Left lung (tissue), 10 donors: ENCODE data around the gene ITGB4. TPM values are rescaled to one million over a fixed set of nuclear protein-coding genes. Genes with fewer than 3 reads are reported as not detected.
"Not testable (repeated sequence)": the region's sequence is repeated elsewhere in the genome, so short reads cannot be mapped to it uniquely, and the experiment has no call there.

Experiments used
- ATAC-seq: fragments of 200-7000 bp; cut with Tn5 transposase; one replicate; pipeline ENCODE4 v1.9.1; 2020; ENCODE audit warnings: moderate library complexity
- DNase-seq, 4 donors: peaks; one replicate each; pipeline ENCODE4 v3.0.0-alpha.2; 2013 to 2020
- H3K27ac ChIP-seq, 2 donors: fragments of 200-600 bp; sonication (generic) in 1 of 2; one replicate each; pipeline versions ENCODE4 v1.5.0 to v1.8.0; 2020 to 2021
- H3K27me3 ChIP-seq, 2 donors: fragments of 200-600 bp; sonication (generic) in 1 of 2; one replicate each; pipeline versions ENCODE4 v1.5.0 to v1.8.0; 2020 to 2021
- H3K36me3 ChIP-seq, 2 donors: fragments of 200-600 bp; sonication (generic) in 1 of 2; one replicate each; pipeline versions ENCODE4 v1.5.0 to v1.8.0; 2020 to 2021
- H3K4me1 ChIP-seq, 2 donors: fragments of 200-600 bp; one replicate each; pipeline ENCODE4 v1.8.0; 2021
- H3K4me3 ChIP-seq, 2 donors: fragments of 200-600 bp; sonication (generic) in 1 of 2; one replicate each; pipeline versions ENCODE4 v1.5.0 to v1.8.0; 2020 to 2021; ENCODE audit warnings: mild to moderate bottlenecking in 1 of 2
- H3K9me3 ChIP-seq, 2 donors: fragments of 200-600 bp; sonication (generic) in 1 of 2; one replicate each; pipeline versions ENCODE4 v1.5.0 to v1.8.0; 2020 to 2021
- intact Hi-C, 2 donors: fragments of 100-400 bp; cut with DNase I; formaldehyde crosslinking; loops; one replicate each; pipeline versions ENCODE4 v1.11.2 to v1.14.2; 2022
- polyA plus RNA-seq, 6 donors: library from polyadenylated mRNA; unstranded; fragments of 120-200 nt; gene quantifications; one replicate each; pipeline ENCODE4 v1.2.1, GENCODE V29; 2013; ENCODE audit not compliant: insufficient read length in 6 of 6
- total RNA-seq, 2 donors: library from RNA; stranded (reverse); fragmentation: NEBNext Ultra II Directional; extraction: Animal tissue kit (Norgen Biotek cat#: 25700); gene quantifications; one replicate each; pipeline ENCODE4 v1.2.1, GENCODE V29; 2021
- TF ChIP-seq, protein P1 (sequence below), 2 donors: fragments of 200-600 bp; sonication (generic) in 1 of 2; IDR thresholded peaks; one replicate each; pipeline versions ENCODE4 v1.5.0 to v1.8.0; 2021; ENCODE audit warnings: antibody characterized with exemption in 2 of 2
- donor health status: DM: no; HTN: yes; CAD: no.
- donor health status: DM: no; HTN: no; CAD: no.

Gene ITGB4
- total and polyA plus RNA-seq, 8 donors, result 4.6 to 54.8 (median 9.5) TPM

DNA sequence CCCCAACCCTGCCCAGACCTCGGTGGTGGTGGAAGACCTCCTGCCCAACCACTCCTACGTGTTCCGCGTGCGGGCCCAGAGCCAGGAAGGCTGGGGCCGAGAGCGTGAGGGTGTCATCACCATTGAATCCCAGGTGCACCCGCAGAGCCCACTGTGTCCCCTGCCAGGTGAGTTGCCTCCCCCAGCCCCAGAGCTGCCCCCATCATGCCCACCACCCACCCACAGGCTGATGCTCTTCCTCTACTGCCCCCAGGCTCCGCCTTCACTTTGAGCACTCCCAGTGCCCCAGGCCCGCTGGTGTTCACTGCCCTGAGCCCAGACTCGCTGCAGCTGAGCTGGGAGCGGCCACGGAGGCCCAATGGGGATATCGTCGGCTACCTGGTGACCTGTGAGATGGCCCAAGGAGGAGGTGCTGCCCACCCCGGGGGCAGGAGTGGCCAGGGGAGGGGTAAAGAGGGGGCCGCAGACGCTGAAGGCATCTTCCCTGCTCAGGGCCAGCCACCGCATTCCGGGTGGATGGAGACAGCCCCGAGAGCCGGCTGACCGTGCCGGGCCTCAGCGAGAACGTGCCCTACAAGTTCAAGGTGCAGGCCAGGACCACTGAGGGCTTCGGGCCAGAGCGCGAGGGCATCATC lies 35.3 kb downstream of the ITGB4 start:
- Histone ChIP-seq H3K4me3 (no peak overlapping the region), H3K27ac (no peak overlapping the region), H3K4me1 (peaks cover 5 to 30% of the 10 kb centered on the region in 2 donors), H3K36me3 (peaks cover 0 to 27% of the 10 kb centered on the region in 2 donors), H3K9me3 (no peaks in the 10 kb centered on the region), H3K27me3 (no peaks in the 10 kb centered on the region)
- intact Hi-C loops, result no loop called here
- ATAC-seq, result no peak
- DNase-seq, result peak in 1 of 4 donors; percentile 70
- TF ChIP-seq, protein P1, sequence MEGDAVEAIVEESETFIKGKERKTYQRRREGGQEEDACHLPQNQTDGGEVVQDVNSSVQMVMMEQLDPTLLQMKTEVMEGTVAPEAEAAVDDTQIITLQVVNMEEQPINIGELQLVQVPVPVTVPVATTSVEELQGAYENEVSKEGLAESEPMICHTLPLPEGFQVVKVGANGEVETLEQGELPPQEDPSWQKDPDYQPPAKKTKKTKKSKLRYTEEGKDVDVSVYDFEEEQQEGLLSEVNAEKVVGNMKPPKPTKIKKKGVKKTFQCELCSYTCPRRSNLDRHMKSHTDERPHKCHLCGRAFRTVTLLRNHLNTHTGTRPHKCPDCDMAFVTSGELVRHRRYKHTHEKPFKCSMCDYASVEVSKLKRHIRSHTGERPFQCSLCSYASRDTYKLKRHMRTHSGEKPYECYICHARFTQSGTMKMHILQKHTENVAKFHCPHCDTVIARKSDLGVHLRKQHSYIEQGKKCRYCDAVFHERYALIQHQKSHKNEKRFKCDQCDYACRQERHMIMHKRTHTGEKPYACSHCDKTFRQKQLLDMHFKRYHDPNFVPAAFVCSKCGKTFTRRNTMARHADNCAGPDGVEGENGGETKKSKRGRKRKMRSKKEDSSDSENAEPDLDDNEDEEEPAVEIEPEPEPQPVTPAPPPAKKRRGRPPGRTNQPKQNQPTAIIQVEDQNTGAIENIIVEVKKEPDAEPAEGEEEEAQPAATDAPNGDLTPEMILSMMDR (IDR thresholded peaks at IDR 0.05), result no peak

DNA sequence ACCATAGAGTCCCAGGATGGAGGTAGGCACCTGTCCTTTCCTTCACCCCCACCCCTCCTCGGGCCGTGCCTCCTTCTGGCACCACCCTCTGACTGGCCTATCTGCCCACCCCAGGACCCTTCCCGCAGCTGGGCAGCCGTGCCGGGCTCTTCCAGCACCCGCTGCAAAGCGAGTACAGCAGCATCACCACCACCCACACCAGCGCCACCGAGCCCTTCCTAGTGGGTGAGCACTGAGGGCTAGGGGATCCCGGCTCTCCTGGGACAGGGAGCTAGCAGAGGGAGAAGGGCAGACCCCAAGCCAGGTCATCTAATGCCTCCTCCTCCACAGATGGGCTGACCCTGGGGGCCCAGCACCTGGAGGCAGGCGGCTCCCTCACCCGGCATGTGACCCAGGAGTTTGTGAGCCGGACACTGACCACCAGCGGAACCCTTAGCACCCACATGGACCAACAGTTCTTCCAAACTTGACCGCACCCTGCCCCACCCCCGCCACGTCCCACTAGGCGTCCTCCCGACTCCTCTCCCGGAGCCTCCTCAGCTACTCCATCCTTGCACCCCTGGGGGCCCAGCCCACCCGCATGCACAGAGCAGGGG lies 35.9 kb downstream of the ITGB4 start:
- no peak overlapping the region for H3K27ac ChIP-seq
- H3K9me3 ChIP-seq, result no peaks in the 10 kb centered on the region
- no peaks in the 10 kb centered on the region for H3K27me3 ChIP-seq
- DNase-seq, result peak in 1 of 4 donors; percentile 49
- peaks cover 0 to 27% of the 10 kb centered on the region in 2 donors for H3K36me3 ChIP-seq
- H3K4me1 ChIP-seq, result peaks cover 5 to 30% of the 10 kb centered on the region in 2 donors
- H3K4me3 ChIP-seq, result no peak overlapping the region
- TF ChIP-seq, protein P1 (IDR thresholded peaks at IDR 0.05), result no peak
- no peak for ATAC-seq
- intact Hi-C loops, result no loop called here

DNA sequence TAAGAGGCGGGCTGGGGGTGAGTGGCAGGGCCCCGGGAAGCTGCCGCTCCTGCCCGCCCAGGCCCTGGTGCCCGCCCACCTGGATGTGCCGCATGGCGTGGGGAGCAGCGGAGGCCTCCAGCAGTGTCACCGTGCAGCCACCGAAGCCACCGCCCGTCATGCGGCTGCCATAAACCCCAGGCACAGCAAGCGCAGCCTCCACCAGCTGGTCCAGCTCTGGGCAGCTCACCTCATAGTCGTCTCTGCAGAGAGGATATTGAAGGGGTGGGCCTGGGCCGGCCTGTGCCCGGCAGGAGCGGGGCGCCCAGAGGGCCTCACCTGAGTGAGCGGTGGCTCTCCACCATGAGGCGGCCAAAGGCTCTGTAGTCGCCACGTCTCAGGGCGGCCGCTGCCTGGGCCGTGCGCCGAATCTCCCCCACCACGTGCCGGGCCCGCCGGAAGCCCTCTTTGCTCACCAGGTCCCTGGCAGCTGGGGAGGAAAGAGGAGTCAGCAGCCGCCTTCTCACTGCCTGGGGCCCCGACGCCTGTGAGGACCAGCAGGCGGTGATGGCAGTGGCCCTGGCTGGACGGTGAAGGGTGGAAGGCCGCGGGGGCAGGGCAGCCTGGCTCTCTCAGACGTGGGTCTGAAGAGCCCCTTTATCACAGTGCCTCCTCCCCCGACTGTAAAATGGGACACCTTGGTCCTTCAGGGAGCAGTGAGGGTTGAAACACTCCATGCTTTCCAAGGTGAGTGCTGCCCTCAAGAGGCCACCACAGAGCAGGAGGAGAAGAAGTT lies 37.1 kb downstream of the ITGB4 start:
- intact Hi-C loops, result no loop called here
- Histone ChIP-seq H3K27me3 (no peaks in the 10 kb centered on the region), H3K4me3 (no peak overlapping the region), H3K4me1 (peaks cover 5 to 29% of the 10 kb centered on the region in 2 donors), H3K36me3 (peaks cover 0 to 27% of the 10 kb centered on the region in 2 donors), H3K27ac (no peak overlapping the region), H3K9me3 (no peaks in the 10 kb centered on the region)
- DNase-seq (peak in 1 of 4 donors; percentile 77), ATAC-seq (no peak)
- TF ChIP-seq, protein P1 (IDR thresholded peaks at IDR 0.05), result no peak

DNA sequence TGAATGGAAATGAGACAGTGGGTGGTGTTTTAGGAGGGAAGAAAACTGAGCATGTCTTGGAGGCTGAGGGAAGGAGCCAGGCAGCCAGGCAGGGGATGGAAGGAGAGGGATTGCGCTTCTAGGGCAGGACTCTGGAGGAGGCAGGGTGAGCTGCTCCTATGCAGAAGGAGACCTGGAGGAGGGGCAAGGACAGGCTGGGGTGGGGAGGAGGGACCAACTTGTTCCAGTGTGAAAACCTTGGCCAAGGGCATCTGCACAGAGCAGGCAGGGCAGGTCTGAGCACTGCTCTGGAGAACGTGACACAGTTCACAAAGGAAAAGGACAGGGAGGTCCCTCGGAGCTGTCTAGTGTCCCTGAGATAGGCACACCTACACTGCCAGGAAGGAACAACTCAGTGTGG lies 38.2 kb downstream of the ITGB4 start:
- intact Hi-C loops, result no loop called here
- no peaks in the 10 kb centered on the region for H3K27me3 ChIP-seq
- H3K4me1 ChIP-seq, result peaks cover 9 to 30% of the 10 kb centered on the region in 2 donors
- ATAC-seq (no peak), DNase-seq (no peak)
- TF ChIP-seq, protein P1 (IDR thresholded peaks at IDR 0.05), result no peak
- no peak overlapping the region for H3K27ac ChIP-seq
- no peaks in the 10 kb centered on the region for H3K9me3 ChIP-seq
- no peak overlapping the region for H3K4me3 ChIP-seq
- peaks cover 0 to 27% of the 10 kb centered on the region in 2 donors for H3K36me3 ChIP-seq

DNA sequence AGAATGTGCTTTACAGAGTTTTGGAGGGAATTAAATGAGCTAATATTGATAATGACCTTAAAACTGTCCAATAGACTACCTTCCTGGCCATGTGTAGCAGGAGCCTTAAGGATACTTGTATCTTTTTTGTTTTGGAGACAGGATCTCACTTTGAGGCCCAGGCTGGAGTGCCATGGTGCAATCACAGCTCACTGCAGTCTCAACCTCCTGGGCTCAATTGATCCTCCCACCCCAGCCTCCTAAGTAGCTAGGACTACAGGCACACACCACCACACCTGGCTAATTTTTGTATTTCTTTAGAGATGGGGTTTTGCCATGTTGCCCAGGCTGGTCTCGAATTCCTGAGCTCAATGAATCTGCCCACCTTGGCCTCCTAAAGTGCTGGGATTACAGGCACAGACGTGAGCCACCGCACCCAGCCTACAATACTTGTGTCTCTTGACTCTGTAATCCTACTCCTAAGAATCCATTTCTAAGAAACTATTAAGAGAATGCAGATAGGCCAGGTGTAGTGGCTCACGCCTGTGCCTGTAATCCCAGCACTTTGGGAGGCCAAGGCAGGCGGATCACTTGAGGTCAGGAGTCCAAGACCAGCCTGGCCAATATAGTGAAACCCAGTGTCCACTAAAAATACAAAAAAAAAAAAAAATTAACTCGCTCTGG lies 38.9 kb downstream of the ITGB4 start:
- intact Hi-C loops, DNase-seq, H3K27me3 ChIP-seq, H3K27ac ChIP-seq, ATAC-seq, H3K4me3 ChIP-seq, H3K9me3 ChIP-seq: not testable (repeated sequence)
- H3K4me1 ChIP-seq, result peaks cover 9 to 34% of the 10 kb centered on the region in 2 donors
- peaks cover 0 to 27% of the 10 kb centered on the region in 2 donors for H3K36me3 ChIP-seq
